Peyer's patch (tissue), 4 donors: ENCODE results near the gene PSORS1C2.

Source experiments
- POLR2A ChIP-seq, 2 donors: fragments of 450-650 bp; IDR thresholded peaks; one replicate each; pipeline ENCODE4 v1.5.1; 2017; ENCODE audit warnings: antibody characterized with exemption in 2 of 2, mild to moderate bottlenecking in 2 of 2, moderate library complexity in 2 of 2
- TF ChIP-seq, protein P1 (sequence below), 6 experiments: fragments of 450-650 bp in 4 of 6; fragments of 200-600 bp in 2 of 6; sonication (generic) in 1 of 6; IDR thresholded peaks; one replicate each; pipeline ENCODE4 v1.5.1; 2017 to 2019; ENCODE audit warnings: antibody characterized with exemption in 6 of 6, mild to moderate bottlenecking in 3 of 6, moderate library complexity in 1 of 6

DNA sequence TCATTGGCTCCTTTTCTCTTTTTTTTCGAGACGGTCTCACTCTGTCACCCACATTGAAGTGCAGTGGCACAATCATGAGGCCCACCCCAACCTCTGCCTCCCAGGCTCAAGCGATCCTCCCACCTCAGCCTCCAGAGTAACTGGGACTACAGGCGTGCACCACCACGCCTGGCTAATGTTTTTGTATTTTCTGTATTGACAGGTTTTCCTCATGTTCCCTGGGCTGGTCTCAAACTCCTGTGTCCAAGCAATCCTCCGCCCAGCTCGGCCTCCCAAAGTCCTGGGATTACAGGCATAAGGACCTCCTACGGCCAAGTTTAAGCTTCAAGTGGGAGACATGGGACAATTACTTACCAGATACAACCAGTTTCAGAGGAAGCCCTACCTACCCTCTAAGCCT lies 41.0 kb upstream of the PSORS1C2 start:
- TF ChIP-seq, protein P1, sequence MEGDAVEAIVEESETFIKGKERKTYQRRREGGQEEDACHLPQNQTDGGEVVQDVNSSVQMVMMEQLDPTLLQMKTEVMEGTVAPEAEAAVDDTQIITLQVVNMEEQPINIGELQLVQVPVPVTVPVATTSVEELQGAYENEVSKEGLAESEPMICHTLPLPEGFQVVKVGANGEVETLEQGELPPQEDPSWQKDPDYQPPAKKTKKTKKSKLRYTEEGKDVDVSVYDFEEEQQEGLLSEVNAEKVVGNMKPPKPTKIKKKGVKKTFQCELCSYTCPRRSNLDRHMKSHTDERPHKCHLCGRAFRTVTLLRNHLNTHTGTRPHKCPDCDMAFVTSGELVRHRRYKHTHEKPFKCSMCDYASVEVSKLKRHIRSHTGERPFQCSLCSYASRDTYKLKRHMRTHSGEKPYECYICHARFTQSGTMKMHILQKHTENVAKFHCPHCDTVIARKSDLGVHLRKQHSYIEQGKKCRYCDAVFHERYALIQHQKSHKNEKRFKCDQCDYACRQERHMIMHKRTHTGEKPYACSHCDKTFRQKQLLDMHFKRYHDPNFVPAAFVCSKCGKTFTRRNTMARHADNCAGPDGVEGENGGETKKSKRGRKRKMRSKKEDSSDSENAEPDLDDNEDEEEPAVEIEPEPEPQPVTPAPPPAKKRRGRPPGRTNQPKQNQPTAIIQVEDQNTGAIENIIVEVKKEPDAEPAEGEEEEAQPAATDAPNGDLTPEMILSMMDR (IDR thresholded peaks at IDR 0.05), result no peak
- no peak for TF ChIP-seq POLR2A (IDR thresholded peaks at IDR 0.05)
